Sigmoid colon (tissue), 4 donors: Measurements from ENCODE around the gene NTF3.

Experiments used
- CTCF ChIP-seq, 4 experiments: fragments of 450-650 bp in 3 of 4; fragments of 200-600 bp in 1 of 4; IDR thresholded peaks; one replicate each; pipeline ENCODE4 v1.5.1; 2016 to 2019; ENCODE audit warnings: antibody characterized with exemption in 4 of 4, mild to moderate bottlenecking in 3 of 4, moderate library complexity in 2 of 4
- EP300 ChIP-seq, 4 donors: sonication (generic); formaldehyde crosslinking; IDR thresholded peaks; one replicate each; pipeline ENCODE4 v1.6.1; 2017; ENCODE audit warnings: antibody characterized with exemption in 4 of 4
- POLR2A ChIP-seq, 2 donors: fragments of 450-650 bp; IDR thresholded peaks; one replicate each; pipeline ENCODE4 v1.6.1; 2016; ENCODE audit warnings: antibody characterized with exemption in 2 of 2, mild to moderate bottlenecking in 2 of 2, moderate library complexity in 2 of 2
- POLR2AphosphoS5 ChIP-seq, 4 donors: sonication (generic); formaldehyde crosslinking; IDR thresholded peaks; one replicate each; pipeline ENCODE4 v1.6.1; 2017; ENCODE audit warnings: antibody characterized with exemption in 4 of 4

- TF ChIP-seq CTCF (IDR thresholded peaks at IDR 0.05) = no peak
- TF ChIP-seq EP300 (IDR thresholded peaks at IDR 0.05) = no peak
- no peak for TF ChIP-seq POLR2AphosphoS5 (IDR thresholded peaks at IDR 0.05)
- TF ChIP-seq POLR2A (IDR thresholded peaks at IDR 0.05) = no peak
These were observed 103.6 kb downstream of the NTF3 start for GRCh38 chr12:5535541-5535940.
